Fibroblast of the aortic adventitia (primary cell): ENCODE measurements around the gene IFT25. TPM values are rescaled to one million over a fixed set of nuclear protein-coding genes. Genes with fewer than 3 reads are reported as not detected.

Source experiments
- DNase-seq: peaks from one replicate; pipeline ENCODE4 v3.0.0-alpha.2; 2010; ENCODE audit warnings: low read depth
- H3K4me3 ChIP-seq: 2 replicates; pipeline ENCODE4 v1.5.1; 2011; ENCODE audit warnings: low read depth, mild to moderate bottlenecking, control low read depth, low read length, moderate library complexity
- CTCF ChIP-seq: IDR thresholded peaks from 2 replicates; pipeline ENCODE4 v1.5.1; 2011; ENCODE audit warnings: mild to moderate bottlenecking, low read length, control low read depth, inconsistent platforms; ENCODE audit not compliant: insufficient read depth
- total RNA-seq: library from RNA; depleted of rRNA; stranded (reverse); fragments of >200 nt; gene quantifications from 2 replicates; pipeline ENCODE4 v1.2.3, GENCODE V29; 2012; ENCODE audit warnings: low replicate concordance

The IFT25 gene
- total RNA-seq, 1 donor: 53.4 TPM

- no peak overlapping the region for H3K4me3 ChIP-seq
- TF ChIP-seq CTCF: no peak
- peak; percentile 65 for DNase-seq
Observed at GRCh38 chr1:53957194-53957818, 11.8 kb upstream of the IFT25 start.

DNA sequence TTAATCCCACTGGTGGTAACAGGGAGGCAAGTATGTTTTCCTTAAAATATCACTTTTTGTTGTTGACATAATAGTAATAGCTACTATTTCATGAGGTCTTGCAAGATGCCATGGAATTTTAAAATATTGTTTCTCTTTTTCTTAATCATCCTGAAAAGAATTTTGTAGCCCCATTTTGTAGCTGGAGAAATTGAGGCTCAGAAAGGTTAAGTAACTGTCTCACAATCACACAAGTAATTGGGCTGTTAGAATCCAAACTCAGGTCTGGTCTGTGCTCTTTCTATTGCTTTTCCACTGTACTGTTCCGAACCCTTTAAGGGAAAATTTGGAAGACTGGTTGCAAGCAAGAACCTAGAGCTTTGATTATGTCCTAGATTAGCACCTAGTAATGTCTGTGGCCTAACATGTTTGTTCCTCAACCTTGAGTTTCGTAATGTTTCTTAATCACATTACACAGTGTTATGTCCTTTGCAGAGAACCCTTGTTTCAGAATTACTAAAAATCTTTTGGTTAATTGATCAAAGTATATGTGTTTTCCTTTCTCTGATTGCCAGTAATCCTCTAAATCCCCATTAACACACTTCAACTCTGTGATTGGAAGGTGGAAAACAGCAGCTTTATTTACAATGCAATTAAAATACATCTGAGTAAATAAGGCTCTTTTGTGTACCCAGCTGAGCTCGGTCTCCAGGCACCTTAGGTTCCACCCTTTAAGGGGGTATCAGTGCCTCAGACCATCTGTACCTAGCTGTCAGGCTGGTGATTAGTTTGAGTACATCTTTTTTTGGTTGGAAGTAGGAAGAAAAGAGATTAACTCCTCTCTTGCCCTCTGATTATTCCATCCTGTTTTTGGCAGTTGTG lies 11.0 kb upstream of the IFT25 start:
- TF ChIP-seq CTCF: no peak
- no peak overlapping the region for H3K4me3 ChIP-seq
- no peak for DNase-seq

DNA sequence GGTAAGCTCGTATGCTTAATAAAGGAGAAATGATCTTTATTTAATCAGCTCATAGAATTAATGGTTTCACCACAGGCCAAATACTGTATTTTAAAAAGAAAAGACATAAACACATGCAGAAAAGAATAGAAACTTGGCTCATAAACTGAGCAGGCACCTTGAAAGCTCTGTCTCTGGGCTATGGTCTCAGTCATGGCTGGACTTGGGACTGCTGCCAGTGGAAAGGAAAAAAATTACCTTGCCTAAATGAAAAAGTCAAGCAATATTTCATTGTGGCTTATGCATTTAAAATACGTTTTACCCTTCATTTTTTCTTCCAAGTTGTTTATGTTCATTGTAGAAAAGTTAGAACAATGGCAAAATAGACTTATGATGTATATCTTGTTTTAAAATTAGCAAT lies 8.6 kb upstream of the IFT25 start:
- no peak overlapping the region for H3K4me3 ChIP-seq
- no peak for DNase-seq
- no peak for TF ChIP-seq CTCF

- DNase-seq: no peak
- H3K4me3 ChIP-seq: no peak overlapping the region
- TF ChIP-seq CTCF: no peak
Observed at GRCh38 chr1:53951697-53952096, 6.2 kb upstream of the IFT25 start.

DNA sequence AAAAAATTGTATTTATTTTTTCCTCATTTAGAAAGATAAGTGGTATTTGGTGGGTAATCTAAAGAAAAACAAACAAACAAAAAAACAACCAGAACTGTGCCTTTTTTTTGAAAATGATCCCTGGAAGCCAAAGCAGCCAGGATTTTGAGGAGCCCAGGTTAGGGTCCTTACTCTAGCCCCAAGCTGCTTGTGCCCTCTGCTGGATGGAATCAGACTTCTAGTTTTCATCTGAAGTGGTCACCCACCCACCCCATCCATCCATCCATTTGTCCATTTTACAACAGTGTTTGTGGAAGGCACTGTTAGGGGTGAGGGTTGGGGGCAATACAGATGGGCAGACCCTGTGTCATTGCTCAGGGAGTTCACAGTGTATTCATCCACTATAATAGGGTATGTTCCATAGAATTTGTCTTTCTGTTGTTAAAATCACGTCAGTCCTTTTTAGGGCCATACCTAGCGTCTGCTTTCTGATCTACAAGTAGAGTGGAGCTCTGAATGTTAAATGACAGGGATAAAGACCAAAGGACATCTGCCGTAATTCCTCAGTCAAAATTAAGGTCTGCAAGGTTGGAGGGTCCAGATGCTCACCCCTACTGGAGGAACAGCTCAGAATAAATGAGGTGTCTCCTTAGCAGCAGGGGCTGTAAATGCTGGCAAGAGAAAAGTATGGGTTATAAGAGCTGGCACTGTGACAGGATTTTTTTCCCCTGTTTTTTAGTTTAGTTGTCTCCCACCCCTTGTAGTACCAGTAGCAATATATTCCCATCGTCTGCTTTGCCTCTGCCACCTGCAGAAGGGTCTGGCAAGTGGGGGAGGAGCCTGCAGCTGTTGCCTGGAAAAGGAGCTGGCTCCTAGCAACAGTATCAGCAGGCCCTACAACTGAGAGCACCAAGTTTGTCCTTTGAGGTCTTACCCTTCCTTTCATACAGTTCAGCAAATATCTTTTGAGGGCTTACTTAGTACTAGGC lies 3.8 kb upstream of the IFT25 start:
- peak; percentile 64 for DNase-seq
- peak; percentile 67 for TF ChIP-seq CTCF

GRCh38 chr1:53948291-53948690 lies 2.8 kb upstream of the IFT25 start:
- peak overlapping the region; percentile 29 for H3K4me3 ChIP-seq
- no peak for DNase-seq
- no peak for TF ChIP-seq CTCF

More for the DNA sequence above, 3.8 kb upstream of the IFT25 start:
- H3K4me3 ChIP-seq: no peak overlapping the region
